A673 (cell line): ENCODE measurements around the gene PLCB4.

Experiments
- EZH2 ChIP-seq: fragments of 200-600 bp; sonication (generic); IDR thresholded peaks from 2 replicates; pipeline ENCODE4 v1.6.1; 2017; ENCODE audit warnings: borderline replicate concordance, low read depth, mild to moderate bottlenecking, mixed read lengths, antibody characterized with exemption, low read length; ENCODE audit not compliant: poor library complexity, severe bottlenecking
- TF ChIP-seq, protein P1 (sequence below): fragments of 300-800, 200-600 bp; sonication (generic); conservative IDR thresholded peaks from 2 replicates; pipeline ENCODE4 v1.5.1; 2017; ENCODE audit warnings: low read depth, mild to moderate bottlenecking, antibody characterized with exemption, low read length, moderate library complexity, mixed read lengths

DNA sequence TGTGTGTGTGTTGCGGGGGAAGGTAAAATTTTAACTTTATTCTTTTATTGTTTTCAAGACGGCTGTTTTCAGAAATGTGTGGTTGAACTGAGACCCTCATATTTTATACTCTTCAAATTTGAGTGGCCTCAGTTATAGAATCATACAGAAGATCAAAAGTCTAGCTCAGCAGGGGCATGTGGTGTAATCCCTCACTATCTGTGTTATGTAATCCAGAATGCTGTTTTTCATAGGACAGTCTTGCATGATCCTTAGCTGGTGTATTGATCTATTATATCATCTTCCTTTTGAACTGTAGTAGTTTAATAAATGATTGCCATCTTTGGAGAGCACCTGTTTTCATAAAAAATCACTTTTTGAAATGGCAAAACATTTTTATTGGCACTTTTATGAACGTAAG lies 1.4 kb downstream of the PLCB4 start:
- TF ChIP-seq, protein P1, sequence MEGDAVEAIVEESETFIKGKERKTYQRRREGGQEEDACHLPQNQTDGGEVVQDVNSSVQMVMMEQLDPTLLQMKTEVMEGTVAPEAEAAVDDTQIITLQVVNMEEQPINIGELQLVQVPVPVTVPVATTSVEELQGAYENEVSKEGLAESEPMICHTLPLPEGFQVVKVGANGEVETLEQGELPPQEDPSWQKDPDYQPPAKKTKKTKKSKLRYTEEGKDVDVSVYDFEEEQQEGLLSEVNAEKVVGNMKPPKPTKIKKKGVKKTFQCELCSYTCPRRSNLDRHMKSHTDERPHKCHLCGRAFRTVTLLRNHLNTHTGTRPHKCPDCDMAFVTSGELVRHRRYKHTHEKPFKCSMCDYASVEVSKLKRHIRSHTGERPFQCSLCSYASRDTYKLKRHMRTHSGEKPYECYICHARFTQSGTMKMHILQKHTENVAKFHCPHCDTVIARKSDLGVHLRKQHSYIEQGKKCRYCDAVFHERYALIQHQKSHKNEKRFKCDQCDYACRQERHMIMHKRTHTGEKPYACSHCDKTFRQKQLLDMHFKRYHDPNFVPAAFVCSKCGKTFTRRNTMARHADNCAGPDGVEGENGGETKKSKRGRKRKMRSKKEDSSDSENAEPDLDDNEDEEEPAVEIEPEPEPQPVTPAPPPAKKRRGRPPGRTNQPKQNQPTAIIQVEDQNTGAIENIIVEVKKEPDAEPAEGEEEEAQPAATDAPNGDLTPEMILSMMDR, result no peak
- TF ChIP-seq EZH2, result no peak
